Skeletal muscle cell (primary cell): Measurements from ENCODE around the gene EVPL.

ENCODE experiments used
- DNase-seq: peaks from one replicate; pipeline ENCODE4 v3.0.0-alpha.2; 2010; ENCODE audit warnings: low read depth
- H3K4me3 ChIP-seq: 2 replicates; pipeline ENCODE4 v1.5.1; 2011; ENCODE audit warnings: low read depth, mild to moderate bottlenecking, control low read depth, low read length, moderate library complexity

Gene EVPL

GRCh38 chr17:76022285-76022684, 4.8 kb downstream of the EVPL start:
- H3K4me3 ChIP-seq, result no peak overlapping the region
- no peak for DNase-seq

DNA sequence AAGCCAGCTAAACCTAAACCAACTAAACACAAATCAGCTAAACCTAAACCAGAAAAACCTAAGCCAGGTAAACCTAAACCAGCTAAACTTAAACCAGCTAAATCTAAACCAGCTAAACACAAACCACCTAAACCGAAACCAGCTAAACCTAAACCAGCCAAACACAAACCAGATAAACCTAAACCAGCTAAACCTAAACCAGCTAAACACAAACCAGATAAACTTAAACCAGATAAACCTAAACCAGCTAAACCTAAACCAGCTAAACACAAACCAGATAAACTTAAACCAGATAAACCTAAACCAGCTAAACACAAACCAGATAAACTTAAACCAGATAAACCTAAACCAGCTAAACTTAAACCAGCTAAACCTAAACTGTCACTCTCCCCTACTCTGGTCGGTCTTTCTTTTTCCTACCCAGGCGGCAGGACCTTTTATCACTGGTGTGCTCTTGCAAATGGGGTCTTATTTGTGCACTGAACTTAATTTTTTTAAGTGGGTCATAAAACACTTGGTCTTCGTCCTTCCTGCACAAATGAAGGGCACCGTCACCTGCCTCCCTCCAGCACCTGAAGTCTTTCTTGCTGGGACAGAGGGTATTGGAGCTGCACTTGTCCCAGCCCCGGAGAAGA, 7.2 kb downstream of the EVPL start:
- no peak for DNase-seq
- H3K4me3 ChIP-seq, result no peak overlapping the region

DNA sequence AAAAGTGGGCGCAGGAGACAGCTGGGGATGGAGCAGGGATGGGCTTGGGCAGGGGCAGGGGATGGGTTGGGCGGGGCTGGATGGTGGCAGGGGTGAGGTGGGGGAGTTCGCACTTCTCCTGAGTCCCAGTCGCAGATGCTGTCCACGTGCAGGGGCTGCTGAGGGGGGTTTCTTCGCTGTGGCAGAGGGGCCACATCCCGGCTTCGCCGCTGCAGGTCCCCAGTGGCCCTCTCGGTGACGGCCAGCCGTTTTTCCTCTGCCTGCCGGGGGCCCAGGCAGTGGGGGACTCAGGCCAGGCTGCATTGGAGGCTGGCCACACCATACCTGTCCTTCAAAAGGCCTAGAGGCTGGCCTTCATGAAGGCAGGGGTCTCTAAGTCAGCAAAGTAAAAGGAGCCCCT, 8.3 kb downstream of the EVPL start:
- no peak for DNase-seq

GRCh38 chr17:76018340-76018680, 8.8 kb downstream of the EVPL start:
- no peak overlapping the region for H3K4me3 ChIP-seq
- no peak for DNase-seq

More for the DNA sequence above, 8.3 kb downstream of the EVPL start:
- H3K4me3 ChIP-seq, result no peak overlapping the region

DNA sequence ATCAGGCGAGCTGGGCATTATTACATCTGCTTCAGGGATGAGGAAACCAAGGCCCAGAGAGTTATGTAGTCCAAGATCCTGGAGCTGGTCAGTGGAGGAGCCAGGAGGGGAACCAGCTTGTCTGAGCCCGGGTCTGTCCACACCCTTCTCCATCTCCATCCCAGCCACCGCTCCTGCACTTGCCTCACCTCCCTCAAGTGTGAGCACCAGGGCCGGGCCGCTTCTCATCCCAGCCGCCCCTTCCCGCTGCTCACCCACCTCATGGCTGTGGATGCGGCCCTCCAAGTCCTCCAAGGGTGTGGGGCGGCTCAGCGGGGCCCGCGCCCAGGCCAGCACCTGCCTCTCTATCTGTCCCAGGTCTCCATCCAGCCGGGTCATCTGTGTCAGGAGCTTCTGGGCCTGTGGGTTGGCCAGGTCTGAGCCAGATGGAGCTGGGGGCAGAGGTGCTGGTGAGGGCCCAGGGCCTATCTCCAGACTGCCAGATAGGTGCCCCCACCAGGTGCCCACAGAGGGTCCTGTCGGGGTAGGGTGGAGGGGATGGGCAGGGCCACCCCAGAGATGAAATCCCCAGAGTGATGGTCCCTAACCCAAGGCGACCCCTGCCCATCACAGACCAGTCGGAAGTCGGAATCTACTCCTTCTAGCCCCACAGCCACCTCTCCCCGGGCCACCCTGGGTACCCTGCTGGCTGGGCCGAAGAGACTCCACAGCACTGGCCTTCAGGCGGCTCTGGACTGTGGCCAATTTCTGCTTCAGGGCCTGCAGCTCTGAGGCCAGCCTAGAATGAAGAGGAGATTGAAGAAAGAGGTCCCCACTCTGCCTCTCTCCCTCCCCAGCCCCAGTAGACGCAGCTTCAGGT, 9.4 kb downstream of the EVPL start:
- no peak overlapping the region for H3K4me3 ChIP-seq
- no peak for DNase-seq

- no peak for DNase-seq
- H3K4me3 ChIP-seq, result no peak overlapping the region
These were observed 12.2 kb downstream of the EVPL start for GRCh38 chr17:76014925-76015261.

DNA sequence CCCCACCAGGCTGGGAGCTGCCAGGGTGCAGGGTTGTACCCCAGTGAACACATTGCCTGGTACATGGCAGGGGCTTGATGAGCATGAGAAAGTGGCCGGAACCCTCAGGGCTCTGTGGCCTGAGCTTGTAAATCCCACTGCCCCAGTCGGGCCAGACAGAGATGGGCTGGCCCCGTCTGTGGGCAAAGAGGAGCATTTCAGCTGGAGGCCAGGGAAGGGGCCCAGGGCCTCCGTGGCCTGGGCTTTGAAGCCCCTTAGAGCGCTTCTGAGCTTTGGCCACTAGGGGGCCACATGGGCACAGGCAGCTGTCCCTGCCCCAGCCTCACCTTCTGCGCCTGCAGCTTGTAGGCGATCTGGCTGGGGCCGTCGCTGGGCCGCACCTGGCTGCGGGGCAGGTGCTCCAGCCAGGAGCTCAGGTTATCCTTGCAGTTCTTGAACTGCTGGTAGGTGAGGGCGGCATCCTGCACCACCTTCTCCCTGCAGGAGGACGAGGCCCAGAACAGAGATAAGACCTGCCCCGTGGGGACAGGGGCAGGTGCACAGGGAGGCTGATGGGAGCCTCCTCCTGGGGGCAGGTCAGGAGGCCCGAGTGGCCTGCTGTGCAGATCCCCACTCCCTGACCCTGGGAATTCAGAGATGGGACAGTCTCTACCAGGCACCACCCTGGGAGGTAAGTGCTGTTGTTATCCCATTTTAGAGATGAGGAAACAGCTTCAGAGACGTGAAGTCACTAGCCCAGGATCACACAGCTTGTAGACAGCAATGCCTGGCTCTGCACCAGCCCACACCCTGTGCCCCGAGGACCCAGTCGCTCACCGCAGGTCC, 12.8 kb downstream of the EVPL start:
- DNase-seq, result no peak
- H3K4me3 ChIP-seq, result no peak overlapping the region

DNA sequence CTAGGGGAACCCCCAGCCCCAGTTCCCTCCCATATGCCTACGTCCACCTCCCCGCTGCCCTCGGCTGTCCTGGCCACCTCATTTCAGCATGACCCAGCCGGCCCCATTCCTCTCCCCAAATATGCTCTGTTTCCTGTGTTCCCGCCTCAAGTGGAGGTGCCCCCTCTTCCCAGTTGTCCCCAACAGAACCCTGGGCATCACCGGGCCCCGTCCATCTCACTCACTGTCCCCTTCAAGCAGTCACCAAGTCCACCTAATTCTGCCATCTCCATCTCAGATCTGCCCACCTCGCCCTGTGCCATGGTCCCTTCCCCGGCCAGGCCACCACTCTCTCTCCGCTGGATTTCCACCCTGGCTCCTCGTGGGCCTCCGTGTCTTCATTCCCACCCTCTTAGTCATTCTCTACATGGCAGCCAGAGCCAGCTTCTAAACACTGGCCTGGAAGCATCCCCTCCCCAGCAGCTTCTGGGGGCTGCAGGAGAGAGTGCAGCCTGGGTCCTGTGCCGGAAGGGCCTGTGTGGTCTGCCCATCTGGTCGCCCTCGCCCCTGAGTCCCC, 13.7 kb downstream of the EVPL start:
- H3K4me3 ChIP-seq, result no peak overlapping the region
- DNase-seq, result no peak

DNA sequence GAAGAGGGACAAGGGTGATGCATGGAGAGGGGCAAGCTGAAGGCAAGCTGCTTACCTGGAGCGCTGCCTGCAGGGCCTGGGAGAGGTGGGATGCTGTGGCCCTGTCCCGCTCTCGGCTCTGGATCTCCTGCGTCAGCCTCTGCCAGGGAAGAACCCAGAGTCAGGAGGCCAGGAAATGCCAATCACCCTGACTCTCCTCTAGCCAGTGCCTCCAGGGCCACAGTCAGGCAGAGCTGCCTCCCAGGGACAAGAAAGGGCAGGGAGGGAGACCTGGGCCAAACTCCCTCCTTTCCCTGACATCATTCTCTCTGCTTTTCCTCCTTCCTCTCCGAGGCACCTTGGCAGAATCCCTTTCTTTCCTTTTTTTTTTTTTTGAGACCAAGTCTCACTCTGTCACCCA, 15.2 kb downstream of the EVPL start:
- no peak for DNase-seq
- no peak overlapping the region for H3K4me3 ChIP-seq

GRCh38 chr17:76009969-76010661, 17.0 kb downstream of the EVPL start:
- DNase-seq, result no peak
- no peak overlapping the region for H3K4me3 ChIP-seq

GRCh38 chr17:76009447-76009846, 17.7 kb downstream of the EVPL start:
- H3K4me3 ChIP-seq, result no peak overlapping the region
- no peak for DNase-seq

GRCh38 chr17:76008630-76009425, 18.3 kb downstream of the EVPL start:
- H3K4me3 ChIP-seq, result no peak overlapping the region
- DNase-seq, result no peak

DNA sequence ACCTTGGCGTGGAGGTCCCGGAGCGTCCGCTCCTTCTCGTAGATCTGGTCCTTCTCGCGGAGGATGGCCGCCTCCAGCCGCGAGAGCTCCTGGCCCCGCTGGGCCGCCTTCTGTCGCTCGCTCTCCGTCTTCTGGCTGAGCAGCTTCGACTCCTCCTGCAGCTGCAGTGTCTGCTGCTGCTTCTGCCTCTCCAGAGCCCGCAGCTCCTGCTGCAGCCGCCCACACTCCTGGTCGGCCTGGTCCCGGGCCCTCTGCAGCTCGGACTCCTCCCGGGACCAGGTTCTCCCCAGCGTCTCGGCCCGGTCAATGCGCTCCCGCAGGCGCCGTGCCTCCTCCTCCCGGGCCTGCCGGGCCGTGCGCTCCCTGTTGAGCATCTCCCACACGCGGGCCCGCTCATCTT, 18.9 kb downstream of the EVPL start:
- no peak overlapping the region for H3K4me3 ChIP-seq
- DNase-seq, result no peak

DNA sequence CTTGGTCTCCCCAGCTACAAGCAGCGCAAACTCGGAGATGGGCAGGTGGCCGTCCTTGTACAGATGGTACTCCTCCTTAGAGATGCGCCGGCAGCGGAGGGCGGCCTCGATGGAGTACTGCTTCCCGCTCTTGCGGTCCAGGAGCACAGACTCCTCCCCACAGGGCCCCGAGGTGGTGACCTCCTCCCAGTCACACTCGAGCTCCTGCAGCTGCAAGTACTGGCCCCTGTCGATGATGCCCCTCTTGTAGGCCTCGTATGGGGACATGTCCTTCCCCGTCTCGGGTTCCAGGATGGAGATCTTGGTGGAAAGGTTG, 19.3 kb downstream of the EVPL start:
- no peak for DNase-seq

DNA sequence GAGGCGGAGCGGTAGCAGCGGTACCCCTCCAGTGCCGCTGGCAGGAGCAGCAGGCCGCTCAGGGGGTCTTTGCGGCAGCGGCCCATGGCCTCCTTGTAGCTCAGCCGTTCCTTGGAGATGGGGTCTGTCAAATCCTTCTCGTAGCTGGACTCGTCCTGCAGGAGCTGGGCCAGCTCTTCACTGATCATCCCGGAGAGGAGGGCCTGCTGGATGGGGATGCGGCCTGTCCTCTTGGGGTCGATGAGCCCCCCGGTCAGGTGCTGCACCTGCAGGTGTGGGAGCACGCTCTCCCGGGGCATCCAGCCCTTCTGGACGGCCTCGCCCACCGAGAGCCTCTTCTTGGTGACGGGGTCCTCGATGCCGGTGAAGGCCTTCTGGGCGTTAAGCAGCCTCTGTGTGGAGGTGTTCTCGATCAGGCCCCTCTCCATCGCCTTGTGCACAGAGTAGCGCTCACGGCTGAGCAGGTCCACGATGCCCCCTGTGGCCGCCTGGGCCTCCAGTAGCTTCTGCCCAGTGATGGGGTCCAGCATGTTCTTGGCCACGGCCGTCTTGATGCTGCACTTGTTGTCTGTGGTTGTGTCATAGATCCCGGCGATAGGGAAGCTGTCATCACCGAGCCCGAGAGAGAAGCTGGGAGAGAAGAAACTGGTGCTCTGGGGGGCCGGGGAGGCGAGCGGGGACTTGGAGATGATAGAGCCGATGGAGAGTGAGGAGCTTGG, 19.8 kb downstream of the EVPL start:
- no peak overlapping the region for H3K4me3 ChIP-seq

More for the DNA sequence above, 19.3 kb downstream of the EVPL start:
- H3K4me3 ChIP-seq, result no peak overlapping the region

DNA sequence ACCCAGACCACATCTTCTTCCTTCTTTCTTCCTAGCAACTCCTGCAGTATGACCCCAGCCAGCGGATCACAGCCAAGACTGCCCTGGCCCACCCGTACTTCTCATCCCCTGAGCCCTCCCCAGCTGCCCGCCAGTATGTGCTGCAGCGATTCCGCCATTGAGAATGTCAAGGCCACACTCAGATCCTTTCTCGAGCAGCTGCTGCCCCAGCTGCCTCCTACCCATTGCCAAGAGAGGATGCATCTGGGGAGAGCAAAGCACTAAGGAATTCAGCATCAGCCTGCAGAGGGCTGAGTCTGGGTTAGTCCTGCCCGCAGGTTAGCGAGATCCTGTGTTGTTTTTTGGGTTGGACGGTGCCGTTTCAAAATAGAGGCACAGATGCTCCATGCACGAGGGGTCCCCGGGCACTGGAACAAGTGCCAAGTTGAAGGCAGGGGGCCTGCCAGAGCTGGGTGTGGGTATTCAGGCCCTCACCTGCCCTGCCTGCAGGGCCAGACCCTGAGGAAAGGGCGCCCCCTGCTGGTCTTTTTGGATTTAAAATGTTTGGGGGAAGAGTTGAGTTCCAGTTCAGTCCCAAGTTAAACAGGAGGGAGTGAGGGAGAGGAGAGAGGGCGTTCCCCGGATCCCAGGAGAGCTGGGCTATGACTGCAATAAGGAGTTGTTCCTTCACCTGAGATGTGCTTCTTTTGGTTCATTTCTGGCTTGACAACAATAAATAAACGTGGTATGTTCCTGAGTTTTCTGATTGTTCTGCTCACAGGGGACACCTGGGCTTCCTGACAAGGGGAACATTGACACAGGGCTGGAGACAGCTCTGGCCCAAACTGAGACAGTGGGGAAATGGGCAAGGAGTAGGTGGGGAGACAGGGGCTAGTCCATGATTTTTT, 21.6 kb downstream of the EVPL start:
- peak; percentile 51 for DNase-seq

More for the DNA sequence above, 19.8 kb downstream of the EVPL start:
- no peak for DNase-seq

GRCh38 chr17:76004750-76005262, 22.3 kb downstream of the EVPL start:
- no peak for DNase-seq
- no peak overlapping the region for H3K4me3 ChIP-seq

More for the DNA sequence above, 21.6 kb downstream of the EVPL start:
- H3K4me3 ChIP-seq, result no peak overlapping the region
